Endothelial cell of umbilical vein (primary cell): Measurements from ENCODE around the gene ASPSCR1. TPM values are rescaled to one million over a fixed set of nuclear protein-coding genes. Genes with fewer than 3 reads are reported as not detected.
A peak's percentile ranks its signal among the peaks of the same experiment; 100 is the strongest.

Experiments used
- BruUV-seq: library from RNA; stranded (reverse); fragments of 400-500 nt; replicated peaks from 2 replicates; lab custom pipeline; 2021; lab: Mats Ljungman, UMichigan
- CTCF ChIA-PET: fragments of 300-600, 350-600 bp; sonication (Branson Sonifier 250); formaldehyde crosslinking; loops from one replicate; lab custom pipeline; 2021; ENCODE audit warnings: antibody characterized with exemption, inconsistent platforms; lab: Charles Lee
- POLR2A ChIA-PET: fragments of 300-600, 350-600 bp; sonication (Branson Sonifier 250); formaldehyde crosslinking; loops from one replicate; lab custom pipeline; 2021; ENCODE audit warnings: antibody characterized with exemption, inconsistent platforms; lab: Charles Lee
- DNase-seq: peaks from one replicate; pipeline ENCODE4 v3.0.0-alpha.2; 2011; ENCODE audit warnings: low read depth, low spot score
- FAIRE-seq: peaks from 2 replicates; lab custom pipeline; 2011; peaks lifted over from hg19 to GRCh38; lab: Jason Lieb, UNC
- H2AFZ ChIP-seq: 2 replicates; pipeline ENCODE4 v1.6.0; 2012; ENCODE audit warnings: low read depth, low read length, control low read depth, inconsistent platforms
- H3K27ac ChIP-seq: 2 replicates; pipeline ENCODE4 v1.5.1; 2011; ENCODE audit warnings: low read depth, mild to moderate bottlenecking, control low read depth, low read length, moderate library complexity; ENCODE audit not compliant: insufficient read depth
- H3K27me3 ChIP-seq, 2 experiments: 2 replicates each; pipeline versions ENCODE4 v1.6.0 to v1.6.1; 2011; ENCODE audit warnings: low read length in 2 of 2, mixed read lengths in 1 of 2; ENCODE audit not compliant: control insufficient read depth in 2 of 2, insufficient read depth in 2 of 2
- H3K36me3 ChIP-seq, 2 experiments: 2 replicates in 1 of 2; 3 replicates in 1 of 2; pipeline ENCODE4 v1.5.1; 2011; ENCODE audit warnings: low read length in 2 of 2, mild to moderate bottlenecking in 1 of 2, moderate library complexity in 1 of 2; ENCODE audit not compliant: control insufficient read depth in 2 of 2, insufficient read depth in 2 of 2; ENCODE audit errors: extremely low read depth in 1 of 2
- H3K4me1 ChIP-seq: 3 replicates; pipeline ENCODE4 v1.5.1; 2011; ENCODE audit warnings: mild to moderate bottlenecking, low read length; ENCODE audit not compliant: control insufficient read depth, insufficient read depth; ENCODE audit errors: extremely low read depth
- H3K4me2 ChIP-seq: 2 replicates; pipeline ENCODE4 v1.6.1; 2011; ENCODE audit warnings: low read length, control low read depth, mixed read lengths; ENCODE audit not compliant: insufficient read depth
- H3K4me3 ChIP-seq, 3 experiments: fragments of 200-600 bp in 1 of 3; sonication (generic), shearing (Covaris generic) in 1 of 3; replicated peaks in 1 of 3; 2 replicates each; pipeline ENCODE4 v1.5.1; 2011 to 2016; ENCODE audit warnings: control low read depth in 3 of 3, low read length in 3 of 3, mild to moderate bottlenecking in 2 of 3, inconsistent platforms in 1 of 3, low read depth in 1 of 3, moderate library complexity in 1 of 3; ENCODE audit not compliant: insufficient read depth in 1 of 3
- H3K79me2 ChIP-seq: 2 replicates; pipeline ENCODE4 v1.6.0; 2012; ENCODE audit warnings: low read length, inconsistent platforms; ENCODE audit not compliant: control insufficient read depth, insufficient read depth
- H3K9ac ChIP-seq: replicated peaks from 2 replicates; pipeline ENCODE3; 2011; ENCODE audit warnings: low read length, control low read depth; ENCODE audit not compliant: insufficient read depth; ENCODE audit errors: extremely low read depth
- H3K9me1 ChIP-seq: replicated peaks from 3 replicates; pipeline ENCODE4 v1.6.0; 2011; ENCODE audit warnings: mild to moderate bottlenecking, low read length; ENCODE audit not compliant: control insufficient read depth, insufficient read depth; ENCODE audit errors: extremely low read depth
- H3K9me3 ChIP-seq: replicated peaks from 2 replicates; pipeline ENCODE4 v1.5.1; 2012; ENCODE audit warnings: low read length, inconsistent platforms; ENCODE audit not compliant: control insufficient read depth, insufficient read depth
- H4K20me1 ChIP-seq: replicated peaks from 2 replicates; pipeline ENCODE3; 2011; ENCODE audit warnings: mild to moderate bottlenecking, low read length; ENCODE audit not compliant: control insufficient read depth, insufficient read depth; ENCODE audit errors: extremely low read depth
- EZH2 ChIP-seq: IDR thresholded peaks from 2 replicates; pipeline ENCODE4 v1.6.1; 2012; ENCODE audit warnings: borderline replicate concordance, low read depth, mild to moderate bottlenecking, moderate library complexity, low read length, inconsistent platforms; ENCODE audit not compliant: severe bottlenecking
- FOS ChIP-seq: IDR thresholded peaks from 2 replicates; pipeline ENCODE4 v1.6.1; 2011; ENCODE audit warnings: mild to moderate bottlenecking, low read length, moderate library complexity, borderline replicate concordance; ENCODE audit not compliant: insufficient read depth
- GATA2 ChIP-seq: IDR thresholded peaks from 2 replicates; pipeline ENCODE4 v1.7.0; 2011; ENCODE audit warnings: low read depth, mild to moderate bottlenecking, moderate library complexity, mixed read lengths, low read length; ENCODE audit not compliant: insufficient read length, insufficient read depth
- JUN ChIP-seq: IDR thresholded peaks from 2 replicates; pipeline ENCODE4 v1.6.1; 2011; ENCODE audit warnings: borderline replicate concordance, low read depth; ENCODE audit not compliant: insufficient read length, insufficient read depth
- MYC ChIP-seq: IDR thresholded peaks from one replicate; pipeline ENCODE4 v1.6.1; 2011; ENCODE audit warnings: mild to moderate bottlenecking, low read depth, low read length
- POLR2A ChIP-seq: IDR thresholded peaks from 2 replicates; pipeline ENCODE4 v1.6.1; 2012; ENCODE audit warnings: low read depth, mild to moderate bottlenecking, control low read depth, low read length
- POLR2AphosphoS5 ChIP-seq: IDR thresholded peaks from 2 replicates; pipeline ENCODE4 v1.6.1; 2012; ENCODE audit warnings: low read depth, mild to moderate bottlenecking, control low read depth, low read length, moderate library complexity; ENCODE audit not compliant: insufficient read depth
- dilution Hi-C: fragments of 300-500 bp; cut with MboI; formaldehyde crosslinking; loops from one replicate; pipeline ENCODE4 v1.15.0; 2019; ENCODE audit warnings: low sequenced_read_pairs; ENCODE audit not compliant: extremely low pct_ligation_motif_present
- intact Hi-C: fragments of 100-400 bp; cut with micrococcal nuclease; formaldehyde crosslinking; loops from one replicate; pipeline ENCODE4 v1.10.0; 2022
- polyA plus RNA-seq, 4 experiments: library from polyadenylated mRNA; depleted of rRNA in 3 of 4; stranded (reverse) in 3 of 4; unstranded in 1 of 4; fragments of >200 nt; gene quantifications; 2 replicates each; pipeline versions ENCODE4 v1.2.1 to v1.2.3, GENCODE V29; 2011 to 2012; ENCODE audit warnings: missing spikeins in 1 of 4
- total RNA-seq: library from RNA; stranded (reverse); gene quantifications from 2 replicates; pipeline ENCODE4 v1.2.3, GENCODE V29; 2021
- TF ChIP-seq, protein P1 (sequence below): IDR thresholded peaks from 2 replicates; pipeline ENCODE4 v1.6.1; 2011; ENCODE audit not compliant: insufficient read depth, insufficient read length
- TF ChIP-seq, protein P2 (sequence below), 2 donors: IDR thresholded peaks; 1 replicate in 1 of 2; 2 replicates in 1 of 2; pipeline ENCODE4 v1.5.1; 2011; ENCODE audit warnings: low read length in 2 of 2, mild to moderate bottlenecking in 2 of 2, moderate library complexity in 2 of 2, control low read depth in 1 of 2, inconsistent platforms in 1 of 2, low read depth in 1 of 2; ENCODE audit not compliant: insufficient read depth in 1 of 2; ENCODE audit errors: extremely low read depth in 1 of 2

ASPSCR1 gene
- total and polyA plus RNA-seq, 2 donors (not counting 3 experiments of a cell fraction or from before 2014, with no cell fraction given): 24.8 to 36.5 TPM

DNA sequence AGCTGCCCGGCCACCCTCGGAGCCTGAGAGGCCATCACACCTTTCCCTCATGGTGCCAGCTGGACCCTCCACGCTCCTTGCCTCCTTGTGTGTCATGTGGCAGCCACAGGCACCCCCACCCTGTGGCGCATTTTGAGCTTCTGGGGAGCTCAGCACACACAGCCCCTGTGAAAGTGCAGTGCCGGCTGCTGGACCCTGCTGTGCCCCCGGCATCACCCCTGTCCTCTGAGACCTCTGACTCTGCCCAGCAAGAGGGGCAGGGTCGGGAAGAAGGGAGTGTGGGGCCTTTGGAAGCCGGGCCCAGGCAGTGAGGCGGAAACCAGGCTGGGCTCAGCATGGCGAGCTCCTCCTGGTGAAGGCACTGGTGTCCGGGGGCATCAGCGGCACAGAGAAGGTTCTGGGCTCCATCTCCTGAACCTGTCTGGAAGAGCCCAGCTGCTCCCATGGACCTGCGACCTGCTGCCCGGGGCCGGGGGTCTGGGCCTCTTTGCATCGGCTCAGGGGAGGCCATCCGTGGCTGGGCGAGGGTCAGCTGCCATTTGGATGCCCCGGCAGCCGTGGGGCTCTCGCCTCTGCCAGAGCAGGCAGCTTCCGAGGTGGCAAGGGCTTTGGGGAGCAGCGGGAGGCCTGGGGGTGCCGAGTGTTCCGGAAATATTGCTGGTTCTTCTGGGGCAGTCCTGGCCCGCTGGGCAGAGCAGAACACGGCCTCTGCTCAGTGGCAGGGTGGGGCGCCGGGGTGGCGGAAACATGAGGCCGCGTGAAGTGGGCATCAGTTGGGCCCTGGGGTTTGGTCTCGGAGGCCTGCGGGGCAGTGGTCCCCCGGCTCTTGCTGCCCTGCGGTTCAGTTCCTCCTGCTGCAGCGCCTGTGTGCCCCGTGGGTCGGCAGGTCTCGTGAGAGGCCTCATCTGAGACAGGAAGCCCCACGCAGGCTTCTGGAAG lies 27.4 kb downstream of the ASPSCR1 start:
- intact Hi-C loops: loop anchor here (5.0 kb wide), 1 partner anchor 77 kb away; the partner anchor contains the start of gene MAFG
- H3K27ac ChIP-seq: peak overlapping the region; percentile 19
- POLR2A ChIA-PET: no interaction called here
- H2AFZ ChIP-seq: no peak overlapping the region
- H3K36me3 ChIP-seq: no peaks in the 10 kb centered on the region
- no peaks in the 10 kb centered on the region for H4K20me1 ChIP-seq
- no peak overlapping the region for H3K9ac ChIP-seq
- H3K4me1 ChIP-seq: peaks cover 13% of the 10 kb centered on the region
- dilution Hi-C loops: no loop called here
- H3K9me1 ChIP-seq: no peaks in the 10 kb centered on the region
- no peak for DNase-seq
- no peaks in the 10 kb centered on the region for H3K27me3 ChIP-seq
- H3K4me3 ChIP-seq: no peak overlapping the region
- no peaks in the 10 kb centered on the region for H3K9me3 ChIP-seq
- no peak for TF ChIP-seq GATA2
- TF ChIP-seq FOS: no peak
- TF ChIP-seq POLR2A: no peak
- no peak for TF ChIP-seq EZH2
- TF ChIP-seq, protein P1, sequence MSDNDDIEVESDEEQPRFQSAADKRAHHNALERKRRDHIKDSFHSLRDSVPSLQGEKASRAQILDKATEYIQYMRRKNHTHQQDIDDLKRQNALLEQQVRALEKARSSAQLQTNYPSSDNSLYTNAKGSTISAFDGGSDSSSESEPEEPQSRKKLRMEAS: no peak
- TF ChIP-seq, protein P2, sequence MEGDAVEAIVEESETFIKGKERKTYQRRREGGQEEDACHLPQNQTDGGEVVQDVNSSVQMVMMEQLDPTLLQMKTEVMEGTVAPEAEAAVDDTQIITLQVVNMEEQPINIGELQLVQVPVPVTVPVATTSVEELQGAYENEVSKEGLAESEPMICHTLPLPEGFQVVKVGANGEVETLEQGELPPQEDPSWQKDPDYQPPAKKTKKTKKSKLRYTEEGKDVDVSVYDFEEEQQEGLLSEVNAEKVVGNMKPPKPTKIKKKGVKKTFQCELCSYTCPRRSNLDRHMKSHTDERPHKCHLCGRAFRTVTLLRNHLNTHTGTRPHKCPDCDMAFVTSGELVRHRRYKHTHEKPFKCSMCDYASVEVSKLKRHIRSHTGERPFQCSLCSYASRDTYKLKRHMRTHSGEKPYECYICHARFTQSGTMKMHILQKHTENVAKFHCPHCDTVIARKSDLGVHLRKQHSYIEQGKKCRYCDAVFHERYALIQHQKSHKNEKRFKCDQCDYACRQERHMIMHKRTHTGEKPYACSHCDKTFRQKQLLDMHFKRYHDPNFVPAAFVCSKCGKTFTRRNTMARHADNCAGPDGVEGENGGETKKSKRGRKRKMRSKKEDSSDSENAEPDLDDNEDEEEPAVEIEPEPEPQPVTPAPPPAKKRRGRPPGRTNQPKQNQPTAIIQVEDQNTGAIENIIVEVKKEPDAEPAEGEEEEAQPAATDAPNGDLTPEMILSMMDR (IDR thresholded peaks at IDR 0.05; ENCODE audit: extremely low read depth in 1 of 2, insufficient read depth in 1 of 2, low read depth in 1 of 2, low read length in 2 of 2): no peak
- TF ChIP-seq MYC: no peak
- TF ChIP-seq POLR2AphosphoS5: no peak
- TF ChIP-seq JUN: no peak
- H3K79me2 ChIP-seq: no peaks in the 10 kb centered on the region
- no TSS peak for BruUV-seq
- FAIRE-seq: no peak
- H3K4me2 ChIP-seq: no peak overlapping the region
- CTCF ChIA-PET: interaction anchor here (1.1 to 3.5 kb wide), 8 partner anchors 9 to 45 kb away, joined by 3 to 30 read pairs (median 6); partner anchors contain the start of genes CENPX, DCXR and LRRC45
